ENCODE results near the gene HNRNPU.

Gene HNRNPU

DNA sequence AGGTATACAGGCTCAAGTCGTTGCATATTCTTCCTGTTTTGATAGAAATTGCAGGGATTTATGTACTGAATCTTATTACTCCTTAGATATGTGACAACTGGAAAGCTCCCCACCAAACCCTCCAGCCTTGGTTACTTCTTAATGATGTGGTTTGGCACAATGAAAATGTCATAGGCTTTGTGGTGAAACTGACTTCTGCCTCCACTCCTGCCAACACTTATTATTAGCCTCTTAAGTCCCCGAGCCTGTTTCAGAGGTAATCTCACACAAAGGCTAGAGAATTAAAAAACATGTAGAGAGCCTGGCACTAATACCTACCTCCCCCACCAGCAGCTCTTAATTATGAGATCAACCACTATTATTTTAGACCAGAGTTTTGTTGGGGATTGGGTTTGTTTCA is 24.7 kb downstream of the HNRNPU start (continued):
- TF ChIP-seq, protein P1, sequence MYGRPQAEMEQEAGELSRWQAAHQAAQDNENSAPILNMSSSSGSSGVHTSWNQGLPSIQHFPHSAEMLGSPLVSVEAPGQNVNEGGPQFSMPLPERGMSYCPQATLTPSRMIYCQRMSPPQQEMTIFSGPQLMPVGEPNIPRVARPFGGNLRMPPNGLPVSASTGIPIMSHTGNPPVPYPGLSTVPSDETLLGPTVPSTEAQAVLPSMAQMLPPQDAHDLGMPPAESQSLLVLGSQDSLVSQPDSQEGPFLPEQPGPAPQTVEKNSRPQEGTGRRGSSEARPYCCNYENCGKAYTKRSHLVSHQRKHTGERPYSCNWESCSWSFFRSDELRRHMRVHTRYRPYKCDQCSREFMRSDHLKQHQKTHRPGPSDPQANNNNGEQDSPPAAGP (tag by site-specific recombination; IDR thresholded peaks at IDR 0.05) = no peak
- TF ChIP-seq, protein P2, sequence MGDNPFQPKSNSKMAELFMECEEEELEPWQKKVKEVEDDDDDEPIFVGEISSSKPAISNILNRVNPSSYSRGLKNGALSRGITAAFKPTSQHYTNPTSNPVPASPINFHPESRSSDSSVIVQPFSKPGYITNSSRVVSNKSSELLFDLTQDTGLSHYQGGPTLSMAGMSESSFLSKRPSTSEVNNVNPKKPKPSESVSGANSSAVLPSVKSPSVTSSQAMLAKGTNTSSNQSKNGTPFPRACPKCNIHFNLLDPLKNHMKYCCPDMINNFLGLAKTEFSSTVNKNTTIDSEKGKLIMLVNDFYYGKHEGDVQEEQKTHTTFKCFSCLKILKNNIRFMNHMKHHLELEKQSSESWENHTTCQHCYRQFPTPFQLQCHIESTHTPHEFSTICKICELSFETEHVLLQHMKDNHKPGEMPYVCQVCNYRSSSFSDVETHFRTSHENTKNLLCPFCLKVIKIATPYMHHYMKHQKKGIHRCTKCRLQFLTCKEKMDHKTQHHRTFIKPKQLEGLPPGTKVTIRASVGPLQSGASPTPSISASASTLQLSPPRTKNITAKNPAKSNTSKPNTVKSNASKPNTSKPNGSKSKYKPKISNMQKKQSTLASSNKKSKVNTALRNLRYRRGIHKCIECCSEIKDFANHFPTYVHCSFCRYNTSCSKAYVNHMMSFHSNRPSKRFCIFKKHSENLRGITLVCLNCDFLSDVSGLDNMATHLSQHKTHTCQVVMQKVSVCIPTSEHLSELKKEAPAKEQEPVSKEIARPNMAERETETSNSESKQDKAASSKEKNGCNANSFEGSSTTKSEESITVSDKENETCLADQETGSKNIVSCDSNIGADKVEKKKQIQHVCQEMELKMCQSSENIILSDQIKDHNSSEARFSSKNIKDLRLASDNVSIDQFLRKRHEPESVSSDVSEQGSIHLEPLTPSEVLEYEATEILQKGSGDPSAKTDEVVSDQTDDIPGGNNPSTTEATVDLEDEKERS (tag by site-specific recombination; IDR thresholded peaks at IDR 0.05) = peak; percentile 75; the same call in 1 of the 2 replicates
- TF ChIP-seq, protein P3, sequence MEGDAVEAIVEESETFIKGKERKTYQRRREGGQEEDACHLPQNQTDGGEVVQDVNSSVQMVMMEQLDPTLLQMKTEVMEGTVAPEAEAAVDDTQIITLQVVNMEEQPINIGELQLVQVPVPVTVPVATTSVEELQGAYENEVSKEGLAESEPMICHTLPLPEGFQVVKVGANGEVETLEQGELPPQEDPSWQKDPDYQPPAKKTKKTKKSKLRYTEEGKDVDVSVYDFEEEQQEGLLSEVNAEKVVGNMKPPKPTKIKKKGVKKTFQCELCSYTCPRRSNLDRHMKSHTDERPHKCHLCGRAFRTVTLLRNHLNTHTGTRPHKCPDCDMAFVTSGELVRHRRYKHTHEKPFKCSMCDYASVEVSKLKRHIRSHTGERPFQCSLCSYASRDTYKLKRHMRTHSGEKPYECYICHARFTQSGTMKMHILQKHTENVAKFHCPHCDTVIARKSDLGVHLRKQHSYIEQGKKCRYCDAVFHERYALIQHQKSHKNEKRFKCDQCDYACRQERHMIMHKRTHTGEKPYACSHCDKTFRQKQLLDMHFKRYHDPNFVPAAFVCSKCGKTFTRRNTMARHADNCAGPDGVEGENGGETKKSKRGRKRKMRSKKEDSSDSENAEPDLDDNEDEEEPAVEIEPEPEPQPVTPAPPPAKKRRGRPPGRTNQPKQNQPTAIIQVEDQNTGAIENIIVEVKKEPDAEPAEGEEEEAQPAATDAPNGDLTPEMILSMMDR (tag by site-specific recombination; IDR thresholded peaks at IDR 0.05) = no peak
- TF ChIP-seq SP3 (tag by site-specific recombination; IDR thresholded peaks at IDR 0.05) (no peak), ZNF239 (tag by site-specific recombination; IDR thresholded peaks at IDR 0.05) (no peak), ZBTB8A (tag by site-specific recombination; IDR thresholded peaks at IDR 0.05) (no peak), ZBTB6 (tag by site-specific recombination; IDR thresholded peaks at IDR 0.05) (no peak), MYNN (tag by site-specific recombination; IDR thresholded peaks at IDR 0.05; ENCODE audit: borderline replicate concordance) (no peak), ZSCAN30 (tag by site-specific recombination; IDR thresholded peaks at IDR 0.05) (no peak), ZNF416 (tag by site-specific recombination; IDR thresholded peaks at IDR 0.05) (no peak), MZF1 (tag by site-specific recombination; IDR thresholded peaks at IDR 0.05; ENCODE audit: borderline replicate concordance) (0 out of 2 replicates have a peak, but pooled peaks have one; percentile 47), ZNF664 (tag by site-specific recombination; IDR thresholded peaks at IDR 0.05) (peak; percentile 59; the same call in 1 of the 2 replicates), ZNF211 (tag by site-specific recombination; IDR thresholded peaks at IDR 0.05; ENCODE audit: low read depth) (no peak), GFI1B (tag by site-specific recombination; IDR thresholded peaks at IDR 0.05) (no peak), ZIC2 (tag by site-specific recombination; IDR thresholded peaks at IDR 0.05) (no peak), ZNF214 (tag by site-specific recombination; IDR thresholded peaks at IDR 0.05; ENCODE audit: borderline replicate concordance) (no peak), KLF10 (tag by site-specific recombination; IDR thresholded peaks at IDR 0.05) (no peak), ZNF274 (IDR thresholded peaks at IDR 0.05; ENCODE audit: low read length) (no peak), ZNF274 (tag by site-specific recombination; IDR thresholded peaks at IDR 0.05; ENCODE audit: borderline replicate concordance) (no peak)
- TF ChIP-seq, protein P4, sequence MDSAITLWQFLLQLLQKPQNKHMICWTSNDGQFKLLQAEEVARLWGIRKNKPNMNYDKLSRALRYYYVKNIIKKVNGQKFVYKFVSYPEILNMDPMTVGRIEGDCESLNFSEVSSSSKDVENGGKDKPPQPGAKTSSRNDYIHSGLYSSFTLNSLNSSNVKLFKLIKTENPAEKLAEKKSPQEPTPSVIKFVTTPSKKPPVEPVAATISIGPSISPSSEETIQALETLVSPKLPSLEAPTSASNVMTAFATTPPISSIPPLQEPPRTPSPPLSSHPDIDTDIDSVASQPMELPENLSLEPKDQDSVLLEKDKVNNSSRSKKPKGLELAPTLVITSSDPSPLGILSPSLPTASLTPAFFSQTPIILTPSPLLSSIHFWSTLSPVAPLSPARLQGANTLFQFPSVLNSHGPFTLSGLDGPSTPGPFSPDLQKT (IDR thresholded peaks at IDR 0.05; ENCODE audit: borderline replicate concordance, low read depth, low read length) = no peak
- TF ChIP-seq, protein P5, sequence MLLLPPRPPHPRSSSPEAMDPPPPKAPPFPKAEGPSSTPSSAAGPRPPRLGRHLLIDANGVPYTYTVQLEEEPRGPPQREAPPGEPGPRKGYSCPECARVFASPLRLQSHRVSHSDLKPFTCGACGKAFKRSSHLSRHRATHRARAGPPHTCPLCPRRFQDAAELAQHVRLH (tag by site-specific recombination; IDR thresholded peaks at IDR 0.05) = 0 out of 2 replicates have a peak, but pooled peaks have one; percentile 25
- TF ChIP-seq, protein P6, sequence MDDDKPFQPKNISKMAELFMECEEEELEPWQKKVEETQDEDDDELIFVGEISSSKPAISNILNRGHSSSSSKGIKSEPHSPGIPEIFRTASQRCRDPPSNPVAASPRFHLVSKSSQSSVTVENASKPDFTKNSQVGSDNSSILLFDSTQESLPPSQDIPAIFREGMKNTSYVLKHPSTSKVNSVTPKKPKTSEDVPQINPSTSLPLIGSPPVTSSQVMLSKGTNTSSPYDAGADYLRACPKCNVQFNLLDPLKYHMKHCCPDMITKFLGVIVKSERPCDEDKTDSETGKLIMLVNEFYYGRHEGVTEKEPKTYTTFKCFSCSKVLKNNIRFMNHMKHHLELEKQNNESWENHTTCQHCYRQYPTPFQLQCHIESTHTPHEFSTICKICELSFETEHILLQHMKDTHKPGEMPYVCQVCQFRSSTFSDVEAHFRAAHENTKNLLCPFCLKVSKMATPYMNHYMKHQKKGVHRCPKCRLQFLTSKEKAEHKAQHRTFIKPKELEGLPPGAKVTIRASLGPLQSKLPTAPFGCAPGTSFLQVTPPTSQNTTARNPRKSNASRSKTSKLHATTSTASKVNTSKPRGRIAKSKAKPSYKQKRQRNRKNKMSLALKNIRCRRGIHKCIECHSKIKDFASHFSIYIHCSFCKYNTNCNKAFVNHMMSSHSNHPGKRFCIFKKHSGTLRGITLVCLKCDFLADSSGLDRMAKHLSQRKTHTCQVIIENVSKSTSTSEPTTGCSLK (tag by site-specific recombination; IDR thresholded peaks at IDR 0.05) = no peak
- TF ChIP-seq, protein P7, sequence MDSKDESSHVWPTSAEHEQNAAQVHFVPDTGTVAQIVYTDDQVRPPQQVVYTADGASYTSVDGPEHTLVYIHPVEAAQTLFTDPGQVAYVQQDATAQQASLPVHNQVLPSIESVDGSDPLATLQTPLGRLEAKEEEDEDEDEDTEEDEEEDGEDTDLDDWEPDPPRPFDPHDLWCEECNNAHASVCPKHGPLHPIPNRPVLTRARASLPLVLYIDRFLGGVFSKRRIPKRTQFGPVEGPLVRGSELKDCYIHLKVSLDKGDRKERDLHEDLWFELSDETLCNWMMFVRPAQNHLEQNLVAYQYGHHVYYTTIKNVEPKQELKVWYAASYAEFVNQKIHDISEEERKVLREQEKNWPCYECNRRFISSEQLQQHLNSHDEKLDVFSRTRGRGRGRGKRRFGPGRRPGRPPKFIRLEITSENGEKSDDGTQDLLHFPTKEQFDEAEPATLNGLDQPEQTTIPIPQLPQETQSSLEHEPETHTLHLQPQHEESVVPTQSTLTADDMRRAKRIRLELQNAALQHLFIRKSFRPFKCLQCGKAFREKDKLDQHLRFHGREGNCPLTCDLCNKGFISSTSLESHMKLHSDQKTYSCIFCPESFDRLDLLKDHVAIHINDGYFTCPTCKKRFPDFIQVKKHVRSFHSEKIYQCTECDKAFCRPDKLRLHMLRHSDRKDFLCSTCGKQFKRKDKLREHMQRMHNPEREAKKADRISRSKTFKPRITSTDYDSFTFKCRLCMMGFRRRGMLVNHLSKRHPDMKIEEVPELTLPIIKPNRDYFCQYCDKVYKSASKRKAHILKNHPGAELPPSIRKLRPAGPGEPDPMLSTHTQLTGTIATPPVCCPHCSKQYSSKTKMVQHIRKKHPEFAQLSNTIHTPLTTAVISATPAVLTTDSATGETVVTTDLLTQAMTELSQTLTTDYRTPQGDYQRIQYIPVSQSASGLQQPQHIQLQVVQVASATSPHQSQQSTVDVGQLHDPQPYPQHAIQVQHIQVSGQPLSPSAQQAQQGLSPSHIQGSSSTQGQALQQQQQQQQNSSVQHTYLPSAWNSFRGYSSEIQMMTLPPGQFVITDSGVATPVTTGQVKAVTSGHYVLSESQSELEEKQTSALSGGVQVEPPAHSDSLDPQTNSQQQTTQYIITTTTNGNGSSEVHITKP (tag by site-specific recombination; IDR thresholded peaks at IDR 0.05) = no peak
